NT2/D1 (cell line): Measurements from ENCODE around the gene SPATA13.

Source experiments
- DNase-seq: peaks from one replicate; pipeline ENCODE4 v3.0.0-alpha.2; 2011; ENCODE audit warnings: low read depth, low spot score
- H3K27me3 ChIP-seq: 2 replicates; pipeline ENCODE4 v1.6.0; 2011; ENCODE audit warnings: mild to moderate bottlenecking; ENCODE audit not compliant: insufficient read length, insufficient read depth
- H3K36me3 ChIP-seq: 2 replicates; pipeline ENCODE4 v1.6.1; 2011; ENCODE audit warnings: mild to moderate bottlenecking, low read length, mixed read lengths; ENCODE audit not compliant: insufficient read depth, insufficient read length
- H3K4me1 ChIP-seq: 2 replicates; pipeline ENCODE4 v1.5.1; 2011; ENCODE audit not compliant: insufficient read depth, insufficient read length
- H3K4me3 ChIP-seq: 2 replicates; pipeline ENCODE4 v1.5.1; 2011; ENCODE audit warnings: low read depth; ENCODE audit not compliant: insufficient read length
- H3K9ac ChIP-seq: 2 replicates; pipeline ENCODE4 v1.6.0; 2011; ENCODE audit warnings: low read depth; ENCODE audit not compliant: insufficient read length
- H3K9me3 ChIP-seq: 2 replicates; pipeline ENCODE4 v1.5.1; 2011; ENCODE audit warnings: mild to moderate bottlenecking, low read length; ENCODE audit not compliant: insufficient read depth
- SUZ12 ChIP-seq: IDR thresholded peaks from 2 replicates; pipeline ENCODE4 v1.6.1; 2011; ENCODE audit not compliant: insufficient read length, insufficient read depth; ENCODE audit errors: extremely low read depth
- YY1 ChIP-seq: IDR thresholded peaks from 2 replicates; pipeline ENCODE4 v1.6.1; 2011; ENCODE audit not compliant: insufficient read length, insufficient read depth
- ZNF274 ChIP-seq: IDR thresholded peaks from 2 replicates; pipeline ENCODE4 v1.6.1; 2011; ENCODE audit warnings: mild to moderate bottlenecking, low read depth, low read length

Gene SPATA13

DNA sequence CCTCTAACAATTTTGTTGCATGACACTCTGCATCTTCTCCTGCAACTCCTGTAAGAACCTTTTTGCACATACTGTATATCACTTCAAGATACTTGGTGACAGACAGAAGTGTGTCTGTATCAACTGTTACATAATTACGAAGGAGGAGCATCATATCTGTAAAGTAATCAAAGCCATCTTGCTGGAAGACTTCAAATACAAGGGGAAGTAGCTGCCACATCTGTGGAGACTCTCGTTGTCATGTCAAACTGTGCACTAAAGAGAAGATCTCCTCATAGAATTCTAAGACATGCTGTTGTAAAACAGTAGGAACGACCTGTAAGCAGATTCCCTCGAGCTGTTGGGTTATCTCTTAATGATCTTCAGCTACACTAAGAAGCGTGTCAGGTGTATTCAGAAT is 38.0 kb upstream of the SPATA13 start:
- H3K4me1 ChIP-seq = peaks cover 7% of the 10 kb centered on the region
- TF ChIP-seq SUZ12 (no peak), YY1 (no peak), ZNF274 (no peak)
- DNase-seq = no peak
- no peak overlapping the region for H3K9ac ChIP-seq
- no peaks in the 10 kb centered on the region for H3K9me3 ChIP-seq
- H3K27me3 ChIP-seq = no peaks in the 10 kb centered on the region
- no peaks in the 10 kb centered on the region for H3K36me3 ChIP-seq
- H3K4me3 ChIP-seq = no peak overlapping the region

DNA sequence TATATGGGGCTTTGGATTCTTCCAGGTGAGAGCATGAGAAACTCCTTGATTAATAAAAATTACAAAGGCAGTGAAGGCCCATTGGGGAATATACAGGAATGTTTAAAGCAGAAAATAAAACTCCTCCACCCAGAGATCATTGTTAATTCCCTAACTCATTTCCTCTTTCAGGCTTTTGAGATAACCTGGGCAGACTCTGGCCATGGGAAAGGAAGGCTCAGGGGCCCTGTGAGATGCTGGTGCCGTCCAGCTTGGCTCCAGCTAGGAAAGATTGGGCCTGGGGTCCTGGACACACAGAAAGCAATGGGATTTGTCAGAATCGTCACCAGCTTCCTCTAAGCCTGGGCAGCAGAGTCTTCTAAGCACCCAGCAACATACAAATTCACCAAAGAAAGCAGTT is 36.8 kb upstream of the SPATA13 start:
- DNase-seq = no peak
- no peaks in the 10 kb centered on the region for H3K9me3 ChIP-seq
- H3K27me3 ChIP-seq = no peaks in the 10 kb centered on the region
- TF ChIP-seq YY1 (no peak), ZNF274 (no peak), SUZ12 (no peak)
- H3K36me3 ChIP-seq = no peaks in the 10 kb centered on the region
- H3K9ac ChIP-seq = no peak overlapping the region
- H3K4me3 ChIP-seq = no peak overlapping the region
- peaks cover 7% of the 10 kb centered on the region for H3K4me1 ChIP-seq

GRCh38 chr13:24124789-24125476 is 35.6 kb upstream of the SPATA13 start:
- Histone ChIP-seq H3K36me3 (no peaks in the 10 kb centered on the region), H3K27me3 (no peaks in the 10 kb centered on the region), H3K9ac (no peak overlapping the region), H3K4me3 (no peak overlapping the region), H3K9me3 (no peaks in the 10 kb centered on the region), H3K4me1 (peaks cover 7% of the 10 kb centered on the region)
- TF ChIP-seq ZNF274 (no peak), YY1 (no peak), SUZ12 (no peak)
- DNase-seq = no peak

- Histone ChIP-seq H3K36me3 (no peaks in the 10 kb centered on the region), H3K9me3 (peaks cover 14% of the 10 kb centered on the region), H3K9ac (no peak overlapping the region), H3K4me1 (peaks cover 3% of the 10 kb centered on the region), H3K27me3 (no peaks in the 10 kb centered on the region), H3K4me3 (no peak overlapping the region)
- no peak for DNase-seq
- TF ChIP-seq SUZ12 (no peak), YY1 (no peak), ZNF274 (no peak)
Observed at GRCh38 chr13:24127116-24127631, 33.3 kb upstream of the SPATA13 start.

- Histone ChIP-seq H3K9ac (no peak overlapping the region), H3K36me3 (no peaks in the 10 kb centered on the region)
- DNase-seq = no peak
Observed at GRCh38 chr13:24128112-24128511, 32.4 kb upstream of the SPATA13 start.

DNA sequence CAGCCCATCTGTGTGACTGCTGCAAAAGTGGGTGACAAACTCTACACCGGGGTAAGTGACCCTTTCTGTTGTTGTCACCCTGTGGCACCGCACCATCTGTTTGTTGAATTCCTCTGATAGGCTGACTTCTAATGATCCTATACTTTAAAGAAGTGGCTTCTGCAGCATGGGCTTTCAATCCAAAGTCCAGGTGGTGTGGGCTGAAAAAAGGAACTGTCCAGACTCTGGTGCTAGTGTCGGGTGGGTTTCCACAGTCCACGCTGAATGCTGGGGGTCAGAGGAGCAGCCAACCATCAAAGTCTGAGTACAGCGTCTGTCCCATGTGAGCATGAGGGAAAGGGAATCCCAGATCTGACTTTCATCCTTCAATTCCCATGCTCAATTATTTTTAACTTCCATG is 31.6 kb upstream of the SPATA13 start:
- Histone ChIP-seq H3K27me3 (no peaks in the 10 kb centered on the region), H3K9me3 (peaks cover 16% of the 10 kb centered on the region), H3K9ac (no peak overlapping the region), H3K4me1 (peaks cover 3% of the 10 kb centered on the region), H3K36me3 (no peaks in the 10 kb centered on the region), H3K4me3 (no peak overlapping the region)
- TF ChIP-seq SUZ12 (no peak), YY1 (no peak), ZNF274 (no peak)
- no peak for DNase-seq

More at GRCh38 chr13:24128112-24128511, 32.4 kb upstream of the SPATA13 start:
- no peak for TF ChIP-seq ZNF274
- no peak for TF ChIP-seq YY1
- no peak for TF ChIP-seq SUZ12
- Histone ChIP-seq H3K9me3 (peaks cover 16% of the 10 kb centered on the region), H3K27me3 (no peaks in the 10 kb centered on the region), H3K4me1 (peaks cover 3% of the 10 kb centered on the region), H3K4me3 (no peak overlapping the region)

DNA sequence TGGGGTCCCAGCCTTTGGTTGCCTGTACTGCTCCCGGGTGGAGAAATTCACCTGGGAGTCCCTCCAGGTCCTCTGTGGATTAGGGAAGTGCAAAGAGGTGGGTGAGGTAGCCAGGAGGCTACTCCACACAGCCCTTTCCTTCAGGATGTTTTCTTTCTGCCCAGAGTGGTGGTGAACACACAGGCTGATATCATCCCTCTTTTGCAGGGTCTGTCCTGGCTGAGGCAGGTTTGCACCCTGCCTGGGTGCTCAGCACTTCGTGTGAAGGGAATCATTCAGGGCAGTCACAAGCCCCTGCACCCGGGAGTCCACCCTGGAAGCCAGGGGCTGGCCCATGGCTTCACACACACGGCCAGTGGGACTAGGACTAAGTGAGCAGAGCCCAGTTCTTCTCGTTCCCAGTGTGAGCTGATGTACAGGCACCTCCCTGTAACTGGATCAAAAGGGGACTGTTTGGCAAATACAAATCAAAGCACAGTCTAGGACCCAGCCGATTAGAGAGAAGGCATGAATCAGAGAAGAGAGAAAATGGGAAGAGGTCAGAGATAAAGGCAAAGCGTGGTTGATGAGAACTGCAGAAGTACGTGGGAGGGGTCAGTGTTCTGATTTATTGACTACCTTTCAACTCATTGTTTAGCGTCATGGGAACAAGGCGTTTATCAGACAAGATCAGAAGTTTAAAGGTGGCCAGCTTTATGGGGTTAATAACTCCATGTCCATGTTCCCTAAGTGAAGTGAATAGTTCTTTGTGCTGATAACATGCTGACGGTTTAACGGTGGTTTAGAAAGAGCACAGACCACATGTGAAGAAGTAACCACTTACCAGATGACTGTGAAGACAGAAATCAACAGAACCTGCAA is 30.4 kb upstream of the SPATA13 start:
- no peak for DNase-seq
- H3K9ac ChIP-seq = no peak overlapping the region
- TF ChIP-seq YY1 (no peak), SUZ12 (no peak), ZNF274 (no peak)

More for the DNA sequence above, 30.4 kb upstream of the SPATA13 start:
- Histone ChIP-seq H3K4me1 (peaks cover 3% of the 10 kb centered on the region), H3K27me3 (no peaks in the 10 kb centered on the region), H3K4me3 (no peak overlapping the region), H3K36me3 (no peaks in the 10 kb centered on the region), H3K9me3 (peaks cover 16% of the 10 kb centered on the region)
